HEK293T (cell line): ENCODE measurements around the gene TDRD1.

ENCODE experiments used
- HDGF ChIP-seq: fragments of 450-650 bp; IDR thresholded peaks from 2 replicates; pipeline ENCODE4 v1.6.1; 2017; ENCODE audit warnings: antibody characterized with exemption, borderline replicate concordance
- NFRKB ChIP-seq: fragments of 450-650 bp; IDR thresholded peaks from 2 replicates; pipeline ENCODE4 v1.6.1; 2016; ENCODE audit warnings: mild to moderate bottlenecking, moderate library complexity
- SP1 ChIP-seq: fragments of 450-650 bp; IDR thresholded peaks from 2 replicates; pipeline ENCODE4 v1.6.1; 2017
- TARDBP ChIP-seq: fragments of 450-650 bp; IDR thresholded peaks from 2 replicates; pipeline ENCODE4 v1.6.1; 2016

GRCh38 chr10:114180937-114181336 lies 1.8 kb downstream of the TDRD1 start:
- TF ChIP-seq SP1 (no peak), TARDBP (no peak), NFRKB (no peak), HDGF (no peak)
